ENCODE data around the gene SDC1.

The SDC1 gene

DNA sequence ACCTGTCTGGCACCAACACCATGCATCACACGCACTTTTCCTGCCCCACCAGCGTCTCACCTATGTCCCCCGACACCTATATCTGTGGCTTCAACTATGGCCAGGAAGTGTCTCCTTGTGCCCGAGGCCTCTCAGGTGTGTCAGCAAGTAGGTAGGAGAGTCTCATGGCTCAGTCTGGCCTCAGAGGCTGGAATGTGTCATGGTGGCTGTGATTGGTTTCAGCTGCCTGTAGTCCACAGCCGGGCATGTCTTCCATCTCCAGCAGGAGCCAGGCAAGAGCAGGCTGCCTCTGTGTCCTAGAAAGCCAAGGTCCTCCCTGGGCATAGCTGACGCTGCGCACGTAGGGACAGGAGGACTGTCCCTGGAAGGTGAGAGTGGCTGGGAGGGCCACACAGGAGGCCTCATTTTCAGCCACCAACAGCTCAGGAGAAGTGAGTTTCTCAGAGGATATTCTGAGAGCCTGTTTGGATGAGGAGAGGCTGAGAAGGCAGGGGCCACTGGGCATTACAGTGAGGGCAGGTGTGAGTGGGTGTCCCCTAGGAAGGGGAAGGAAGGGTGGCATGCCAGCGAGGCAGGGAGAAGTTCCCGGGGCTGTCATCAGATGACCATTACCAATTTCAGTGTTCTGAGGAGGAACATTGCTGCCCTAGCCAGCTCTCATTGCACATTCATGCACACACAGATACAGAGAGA is 47.2 kb downstream of the SDC1 start:
- Histone ChIP-seq H3K9ac (ENCODE audit: insufficient read length) (no peak overlapping the region), H3K27ac (no peak overlapping the region), H3K36me3 (ENCODE audit: insufficient read depth, low read length) (no peaks in the 10 kb centered on the region), H3K9me3 (ENCODE audit: low read depth, low read length) (no peaks in the 10 kb centered on the region), H3K4me3 (no peak overlapping the region)
- TF ChIP-seq EZH2 (IDR thresholded peaks at IDR 0.05) (no peak), FOXP2 (optimal IDR thresholded peaks at IDR 0.05; ENCODE audit: control extremely low read depth, extremely low read length, insufficient read depth) (no peak), POLR2AphosphoS5 (IDR thresholded peaks at IDR 0.05; ENCODE audit: borderline replicate concordance, low read depth, low read length) (no peak)
- DNase-seq (ENCODE audit: low read depth, low spot score): no peak

DNA sequence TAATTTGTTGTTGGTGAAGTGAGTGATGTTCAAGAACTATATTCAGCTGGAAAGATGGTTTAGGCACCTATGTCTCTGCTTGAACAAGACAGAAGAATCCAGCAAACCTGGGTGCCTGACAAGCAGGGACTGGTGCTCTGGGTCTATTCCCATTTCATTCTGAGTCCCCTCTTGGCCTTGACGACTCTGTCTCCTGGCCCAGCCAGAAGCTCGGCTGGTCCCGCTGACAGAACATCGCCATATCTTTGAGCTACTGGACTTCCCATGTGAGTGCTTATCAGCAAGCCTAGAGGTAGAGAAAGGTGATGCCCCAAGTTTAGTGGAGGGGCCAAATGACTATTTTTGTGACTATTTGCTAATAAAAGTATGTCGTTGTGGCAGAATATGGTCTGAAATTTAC is 48.2 kb downstream of the SDC1 start:
- H3K9ac ChIP-seq (ENCODE audit: insufficient read length): no peak overlapping the region
- no peak for DNase-seq (ENCODE audit: low read depth, low spot score)
- H3K9me3 ChIP-seq (ENCODE audit: low read depth, low read length): no peaks in the 10 kb centered on the region
- H3K36me3 ChIP-seq (ENCODE audit: insufficient read depth, low read length): no peaks in the 10 kb centered on the region
- H3K4me3 ChIP-seq: no peak overlapping the region
- TF ChIP-seq FOXP2 (optimal IDR thresholded peaks at IDR 0.05; ENCODE audit: control extremely low read depth, extremely low read length, insufficient read depth) (no peak), POLR2AphosphoS5 (IDR thresholded peaks at IDR 0.05; ENCODE audit: borderline replicate concordance, low read depth, low read length) (no peak), EZH2 (IDR thresholded peaks at IDR 0.05) (no peak)
- H3K27ac ChIP-seq: no peak overlapping the region

DNA sequence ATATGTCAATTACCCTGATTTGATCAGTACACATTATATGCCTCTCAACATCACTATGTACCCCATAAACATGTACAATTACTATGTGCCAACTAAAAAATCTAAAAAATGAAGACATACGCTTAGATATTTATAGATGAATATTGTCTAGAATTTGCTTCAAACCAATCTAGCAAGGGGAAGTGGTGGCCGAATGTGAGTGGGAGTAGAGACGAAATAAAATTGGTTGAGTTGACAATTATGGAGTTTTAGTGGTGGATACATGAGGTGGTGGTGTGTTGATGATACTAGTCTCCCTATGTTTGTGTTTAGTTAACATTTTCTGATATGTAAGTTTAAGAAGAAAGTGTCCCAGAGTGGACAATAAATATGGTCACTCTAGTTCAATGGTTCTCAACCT is 49.0 kb downstream of the SDC1 start:
- no peaks in the 10 kb centered on the region for H3K36me3 ChIP-seq (ENCODE audit: insufficient read depth, low read length)
- no peak for DNase-seq (ENCODE audit: low read depth, low spot score)
- no peak overlapping the region for H3K9ac ChIP-seq (ENCODE audit: insufficient read length)
- H3K4me3 ChIP-seq: no peak overlapping the region
- H3K9me3 ChIP-seq (ENCODE audit: low read depth, low read length): no peaks in the 10 kb centered on the region
- TF ChIP-seq EZH2 (IDR thresholded peaks at IDR 0.05) (no peak), FOXP2 (optimal IDR thresholded peaks at IDR 0.05; ENCODE audit: control extremely low read depth, extremely low read length, insufficient read depth) (no peak), POLR2AphosphoS5 (IDR thresholded peaks at IDR 0.05; ENCODE audit: borderline replicate concordance, low read depth, low read length) (no peak)
- H3K27ac ChIP-seq: no peak overlapping the region

DNA sequence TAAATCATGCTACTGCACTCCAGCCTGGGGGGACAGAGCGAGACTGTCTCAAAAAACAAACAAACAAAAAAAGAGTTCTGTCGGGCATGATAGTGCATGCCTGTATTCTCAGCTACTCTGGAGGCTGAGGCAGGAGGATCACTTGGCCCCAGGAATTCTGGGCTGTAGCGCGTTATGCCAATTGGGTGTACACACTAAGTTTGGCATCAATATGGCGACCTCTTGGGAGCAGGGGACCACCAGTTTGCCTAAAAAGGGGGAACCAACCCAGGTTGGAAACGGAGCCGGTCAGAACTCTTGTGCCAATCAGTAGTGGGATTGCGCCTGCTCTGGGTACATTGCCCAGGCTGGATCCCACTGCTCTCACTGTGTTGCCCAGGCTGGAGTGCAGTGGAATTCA is 49.7 kb downstream of the SDC1 start:
- Histone ChIP-seq H3K9me3 (ENCODE audit: low read depth, low read length) (no peaks in the 10 kb centered on the region), H3K4me3 (no peak overlapping the region), H3K27ac (no peak overlapping the region), H3K9ac (ENCODE audit: insufficient read length) (no peak overlapping the region), H3K36me3 (ENCODE audit: insufficient read depth, low read length) (no peaks in the 10 kb centered on the region)
- TF ChIP-seq POLR2AphosphoS5 (IDR thresholded peaks at IDR 0.05; ENCODE audit: borderline replicate concordance, low read depth, low read length) (no peak), EZH2 (IDR thresholded peaks at IDR 0.05) (no peak), FOXP2 (optimal IDR thresholded peaks at IDR 0.05; ENCODE audit: control extremely low read depth, extremely low read length, insufficient read depth) (no peak)
- no peak for DNase-seq (ENCODE audit: low read depth, low spot score)

DNA sequence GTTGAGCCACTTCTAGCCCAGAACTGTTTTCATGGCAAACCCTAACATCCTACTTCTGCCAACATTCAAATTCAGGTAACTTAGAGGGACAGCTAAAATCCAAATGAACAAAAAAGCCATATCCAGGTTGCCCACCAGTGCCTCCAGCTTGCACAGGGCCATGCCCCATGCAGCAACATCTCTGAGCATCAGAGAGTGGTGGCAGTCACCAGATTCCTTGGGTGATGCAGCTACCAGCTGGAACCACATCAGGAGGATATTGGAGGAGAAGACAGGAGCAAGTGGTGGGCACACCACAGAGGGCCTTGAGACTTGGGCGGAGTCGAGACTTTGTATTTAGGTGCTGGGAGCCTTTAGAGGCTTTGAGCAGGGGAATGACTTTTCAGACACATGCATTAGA is 50.5 kb downstream of the SDC1 start:
- no peak for TF ChIP-seq EZH2 (IDR thresholded peaks at IDR 0.05)
- TF ChIP-seq POLR2AphosphoS5 (IDR thresholded peaks at IDR 0.05; ENCODE audit: borderline replicate concordance, low read depth, low read length): no peak
- TF ChIP-seq FOXP2 (optimal IDR thresholded peaks at IDR 0.05; ENCODE audit: control extremely low read depth, extremely low read length, insufficient read depth): no peak
- Histone ChIP-seq H3K9ac (ENCODE audit: insufficient read length) (no peak overlapping the region), H3K4me3 (no peak overlapping the region), H3K36me3 (ENCODE audit: insufficient read depth, low read length) (no peaks in the 10 kb centered on the region), H3K9me3 (ENCODE audit: low read depth, low read length) (no peaks in the 10 kb centered on the region), H3K27ac (no peak overlapping the region)
- DNase-seq (ENCODE audit: low read depth, low spot score): no peak

DNA sequence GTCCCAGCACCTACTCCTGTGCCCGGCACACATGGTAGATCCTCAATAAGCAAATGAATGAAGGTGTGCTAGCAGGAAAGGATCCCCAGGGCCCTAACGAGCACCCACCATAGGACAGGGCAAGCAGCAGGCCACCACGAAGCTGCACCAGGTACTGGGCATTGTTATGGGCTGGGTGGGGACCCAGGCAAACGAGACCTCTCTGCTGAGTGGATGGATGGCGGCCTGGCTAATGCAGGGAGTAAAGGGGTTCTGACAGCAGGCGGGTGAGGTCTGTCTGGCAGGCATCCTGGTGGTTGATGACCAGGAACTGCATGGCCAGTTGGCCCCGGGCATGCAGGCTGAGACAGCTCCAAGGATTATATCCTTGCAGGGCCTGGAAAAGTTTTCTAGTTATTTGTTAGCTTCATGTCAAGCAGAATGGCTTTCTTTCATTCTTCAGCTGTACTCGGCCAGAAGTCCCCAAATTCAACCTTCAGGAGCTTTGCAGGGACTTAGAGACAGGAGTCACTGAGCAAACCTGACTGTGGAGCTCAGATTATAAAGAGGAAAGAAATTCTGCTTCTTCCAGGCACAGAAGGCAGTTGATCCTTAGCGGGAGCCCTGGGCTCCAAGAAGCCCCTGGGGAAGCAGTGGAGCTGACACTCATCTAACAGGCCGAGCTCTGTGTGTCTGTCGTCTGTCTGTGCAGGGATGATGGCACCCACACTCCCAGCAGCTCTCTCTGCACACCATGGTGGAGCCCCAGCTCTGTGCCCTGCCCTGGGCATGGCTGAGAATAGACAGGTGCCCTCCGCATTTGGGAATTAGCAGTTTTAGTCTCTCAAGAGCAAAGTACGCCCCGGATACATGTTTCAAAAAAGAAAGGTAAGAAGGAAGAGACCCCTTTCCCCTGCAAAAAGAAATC is 51.2 kb downstream of the SDC1 start:
- TF ChIP-seq FOXP2 (optimal IDR thresholded peaks at IDR 0.05; ENCODE audit: control extremely low read depth, extremely low read length, insufficient read depth) (no peak), EZH2 (IDR thresholded peaks at IDR 0.05) (no peak), POLR2AphosphoS5 (IDR thresholded peaks at IDR 0.05; ENCODE audit: borderline replicate concordance, low read depth, low read length) (no peak)
- Histone ChIP-seq H3K27ac (no peak overlapping the region), H3K9me3 (ENCODE audit: low read depth, low read length) (no peaks in the 10 kb centered on the region)

DNA sequence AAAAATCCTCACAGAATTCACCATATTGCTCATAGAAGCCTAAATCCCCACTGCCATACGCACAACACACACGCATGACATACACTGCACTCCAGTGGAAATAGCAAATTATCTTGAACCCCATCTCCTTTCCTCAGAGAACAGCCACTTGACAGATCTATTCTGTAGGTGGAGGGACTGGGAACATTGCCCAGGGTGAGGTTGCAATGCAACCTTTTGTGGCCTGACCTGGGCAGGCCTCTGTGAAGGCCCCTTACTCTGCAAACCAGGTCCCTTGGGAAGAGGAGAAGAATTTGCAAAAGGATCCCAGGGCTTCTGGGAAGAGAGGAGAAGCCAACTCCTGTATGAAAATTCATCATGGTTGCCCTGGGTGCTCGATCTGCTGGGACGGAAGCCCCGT is 51.9 kb downstream of the SDC1 start:
- Histone ChIP-seq H3K27ac (no peak overlapping the region), H3K9ac (ENCODE audit: insufficient read length) (no peak overlapping the region)
- TF ChIP-seq FOXP2 (optimal IDR thresholded peaks at IDR 0.05; ENCODE audit: control extremely low read depth, extremely low read length, insufficient read depth) (no peak), POLR2AphosphoS5 (IDR thresholded peaks at IDR 0.05; ENCODE audit: borderline replicate concordance, low read depth, low read length) (no peak), EZH2 (IDR thresholded peaks at IDR 0.05) (no peak)

More for the DNA sequence above, 51.2 kb downstream of the SDC1 start:
- H3K4me3 ChIP-seq: no peak overlapping the region
- H3K9ac ChIP-seq (ENCODE audit: insufficient read length): no peak overlapping the region
- H3K36me3 ChIP-seq (ENCODE audit: insufficient read depth, low read length): no peaks in the 10 kb centered on the region
- no peak for DNase-seq (ENCODE audit: low read depth, low spot score)

DNA sequence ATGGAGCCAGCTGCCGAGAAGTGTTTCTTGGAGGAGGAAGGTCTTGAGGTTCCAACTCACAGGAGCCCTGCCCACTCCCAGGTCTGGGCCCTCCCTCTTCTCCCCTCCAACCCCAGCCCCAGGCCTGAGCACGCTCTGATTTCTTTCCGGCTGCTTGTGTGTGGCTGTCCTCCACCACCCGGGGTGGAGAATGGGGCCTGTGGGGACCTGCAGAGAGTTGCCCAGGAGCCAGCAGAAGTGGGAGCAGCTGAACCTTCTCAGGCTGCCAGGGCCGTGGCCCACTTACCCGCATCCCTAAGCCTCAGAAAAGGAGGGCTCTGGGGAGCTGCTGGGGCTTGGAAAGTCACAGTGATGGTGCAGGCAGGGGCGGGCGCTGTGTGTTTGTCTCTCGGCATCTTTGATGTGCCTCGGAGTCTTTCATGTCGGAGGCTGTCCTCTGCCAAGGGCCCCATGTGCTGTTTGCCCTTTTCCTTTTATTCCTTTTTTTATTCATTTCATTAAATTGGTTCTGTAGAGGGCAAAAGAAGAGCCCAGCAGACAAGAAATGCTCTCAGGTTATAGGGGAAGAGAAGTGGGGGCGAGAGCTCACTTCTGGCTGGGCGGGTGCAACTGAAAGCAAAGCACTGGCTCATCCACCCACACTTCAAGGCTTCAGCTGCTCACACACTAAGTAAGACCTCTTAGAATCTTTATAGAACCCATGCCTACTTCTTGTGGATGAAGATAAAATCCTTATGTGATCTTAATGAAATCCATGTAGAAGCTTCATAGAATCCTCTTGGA is 52.5 kb downstream of the SDC1 start:
- TF ChIP-seq POLR2AphosphoS5 (IDR thresholded peaks at IDR 0.05; ENCODE audit: borderline replicate concordance, low read depth, low read length) (no peak), FOXP2 (optimal IDR thresholded peaks at IDR 0.05; ENCODE audit: control extremely low read depth, extremely low read length, insufficient read depth) (no peak), EZH2 (IDR thresholded peaks at IDR 0.05) (no peak)
- Histone ChIP-seq H3K27ac (no peak overlapping the region), H3K4me3 (no peak overlapping the region), H3K9me3 (ENCODE audit: low read depth, low read length) (no peaks in the 10 kb centered on the region), H3K36me3 (ENCODE audit: insufficient read depth, low read length) (no peaks in the 10 kb centered on the region), H3K9ac (ENCODE audit: insufficient read length) (no peak overlapping the region)
- no peak for DNase-seq (ENCODE audit: low read depth, low spot score)

More for the DNA sequence above, 51.9 kb downstream of the SDC1 start:
- DNase-seq (ENCODE audit: low read depth, low spot score): no peak
- Histone ChIP-seq H3K36me3 (ENCODE audit: insufficient read depth, low read length) (no peaks in the 10 kb centered on the region), H3K9me3 (ENCODE audit: low read depth, low read length) (no peaks in the 10 kb centered on the region), H3K4me3 (no peak overlapping the region)

Data from SK-N-MC (cell line).